GM23338 (cell line): Measurements from ENCODE around the gene TSTD2.

Experiments
- CREB1 ChIP-seq: fragments of 250-450 bp; sonication (Bioruptor Pico); IDR thresholded peaks from 2 replicates; pipeline ENCODE4 v1.5.0; 2020; ENCODE audit warnings: low read depth, mild to moderate bottlenecking, moderate library complexity
- EZH2 ChIP-seq: fragments of 200-600 bp; sonication (generic); IDR thresholded peaks from one replicate; pipeline ENCODE4 v1.8.0; 2017; ENCODE audit warnings: antibody characterized with exemption, mild to moderate bottlenecking, low read depth; ENCODE audit not compliant: unreplicated experiment
- JUNB ChIP-seq: IDR thresholded peaks from one replicate; pipeline ENCODE4 v1.6.1; 2016; ENCODE audit warnings: antibody characterized with exemption; ENCODE audit not compliant: unreplicated experiment
- NANOG ChIP-seq: IDR thresholded peaks from 2 replicates; pipeline ENCODE4 v1.6.1; 2016; ENCODE audit warnings: antibody characterized with exemption, borderline replicate concordance
- POLR2AphosphoS5 ChIP-seq: IDR thresholded peaks from 2 replicates; pipeline ENCODE4 v1.6.1; 2016; ENCODE audit warnings: antibody characterized with exemption, low read depth
- ZNF114 ChIP-seq: fragments of 250-450 bp; sonication (Bioruptor Pico); IDR thresholded peaks from 2 replicates; pipeline ENCODE4 v1.5.0; 2020; ENCODE audit warnings: mild to moderate bottlenecking, moderate library complexity
- TF ChIP-seq, protein P1 (sequence below), 2 experiments: fragments of 200-600 bp in 1 of 2; sonication (generic) in 1 of 2; conservative IDR thresholded peaks; 2 replicates each; pipeline versions ENCODE4 v1.5.1 to v1.6.1; 2016 to 2017; ENCODE audit warnings: antibody characterized with exemption in 2 of 2, low read depth in 2 of 2, mild to moderate bottlenecking in 2 of 2, moderate library complexity in 1 of 2
- TF ChIP-seq, protein P2 (sequence below): IDR thresholded peaks from one replicate; pipeline ENCODE4 v1.6.1; 2018; ENCODE audit warnings: antibody characterized with exemption; ENCODE audit not compliant: unreplicated experiment

GRCh38 chr9:97594381-97594921 lies 38.7 kb downstream of the TSTD2 start:
- TF ChIP-seq EZH2: no peak
- TF ChIP-seq, protein P1, sequence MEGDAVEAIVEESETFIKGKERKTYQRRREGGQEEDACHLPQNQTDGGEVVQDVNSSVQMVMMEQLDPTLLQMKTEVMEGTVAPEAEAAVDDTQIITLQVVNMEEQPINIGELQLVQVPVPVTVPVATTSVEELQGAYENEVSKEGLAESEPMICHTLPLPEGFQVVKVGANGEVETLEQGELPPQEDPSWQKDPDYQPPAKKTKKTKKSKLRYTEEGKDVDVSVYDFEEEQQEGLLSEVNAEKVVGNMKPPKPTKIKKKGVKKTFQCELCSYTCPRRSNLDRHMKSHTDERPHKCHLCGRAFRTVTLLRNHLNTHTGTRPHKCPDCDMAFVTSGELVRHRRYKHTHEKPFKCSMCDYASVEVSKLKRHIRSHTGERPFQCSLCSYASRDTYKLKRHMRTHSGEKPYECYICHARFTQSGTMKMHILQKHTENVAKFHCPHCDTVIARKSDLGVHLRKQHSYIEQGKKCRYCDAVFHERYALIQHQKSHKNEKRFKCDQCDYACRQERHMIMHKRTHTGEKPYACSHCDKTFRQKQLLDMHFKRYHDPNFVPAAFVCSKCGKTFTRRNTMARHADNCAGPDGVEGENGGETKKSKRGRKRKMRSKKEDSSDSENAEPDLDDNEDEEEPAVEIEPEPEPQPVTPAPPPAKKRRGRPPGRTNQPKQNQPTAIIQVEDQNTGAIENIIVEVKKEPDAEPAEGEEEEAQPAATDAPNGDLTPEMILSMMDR (conservative IDR thresholded peaks at IDR 0.05; ENCODE audit: low read depth in 2 of 2): peak in 1 of 2 experiments; percentile 32; a peak in 2 of 4 replicates
- TF ChIP-seq POLR2AphosphoS5: no peak
- TF ChIP-seq ZNF114 (CRISPR knock-in tag): no peak
- TF ChIP-seq JUNB: no peak
- TF ChIP-seq, protein P2, sequence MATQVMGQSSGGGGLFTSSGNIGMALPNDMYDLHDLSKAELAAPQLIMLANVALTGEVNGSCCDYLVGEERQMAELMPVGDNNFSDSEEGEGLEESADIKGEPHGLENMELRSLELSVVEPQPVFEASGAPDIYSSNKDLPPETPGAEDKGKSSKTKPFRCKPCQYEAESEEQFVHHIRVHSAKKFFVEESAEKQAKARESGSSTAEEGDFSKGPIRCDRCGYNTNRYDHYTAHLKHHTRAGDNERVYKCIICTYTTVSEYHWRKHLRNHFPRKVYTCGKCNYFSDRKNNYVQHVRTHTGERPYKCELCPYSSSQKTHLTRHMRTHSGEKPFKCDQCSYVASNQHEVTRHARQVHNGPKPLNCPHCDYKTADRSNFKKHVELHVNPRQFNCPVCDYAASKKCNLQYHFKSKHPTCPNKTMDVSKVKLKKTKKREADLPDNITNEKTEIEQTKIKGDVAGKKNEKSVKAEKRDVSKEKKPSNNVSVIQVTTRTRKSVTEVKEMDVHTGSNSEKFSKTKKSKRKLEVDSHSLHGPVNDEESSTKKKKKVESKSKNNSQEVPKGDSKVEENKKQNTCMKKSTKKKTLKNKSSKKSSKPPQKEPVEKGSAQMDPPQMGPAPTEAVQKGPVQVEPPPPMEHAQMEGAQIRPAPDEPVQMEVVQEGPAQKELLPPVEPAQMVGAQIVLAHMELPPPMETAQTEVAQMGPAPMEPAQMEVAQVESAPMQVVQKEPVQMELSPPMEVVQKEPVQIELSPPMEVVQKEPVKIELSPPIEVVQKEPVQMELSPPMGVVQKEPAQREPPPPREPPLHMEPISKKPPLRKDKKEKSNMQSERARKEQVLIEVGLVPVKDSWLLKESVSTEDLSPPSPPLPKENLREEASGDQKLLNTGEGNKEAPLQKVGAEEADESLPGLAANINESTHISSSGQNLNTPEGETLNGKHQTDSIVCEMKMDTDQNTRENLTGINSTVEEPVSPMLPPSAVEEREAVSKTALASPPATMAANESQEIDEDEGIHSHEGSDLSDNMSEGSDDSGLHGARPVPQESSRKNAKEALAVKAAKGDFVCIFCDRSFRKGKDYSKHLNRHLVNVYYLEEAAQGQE: no peak
- TF ChIP-seq NANOG: no peak
- TF ChIP-seq CREB1 (CRISPR knock-in tag): no peak
